NB4 (cell line): ENCODE data around the gene TTC32.
"Not testable (repeated sequence)": the region's sequence is repeated elsewhere in the genome, so short reads cannot be mapped to it uniquely, and the experiment has no call there.

Experiments used
- DNase-seq: peaks from one replicate; pipeline ENCODE4 v3.0.0; 2010; ENCODE audit warnings: low read depth
- H3K4me3 ChIP-seq: one replicate; pipeline ENCODE4 v1.5.1; 2011; ENCODE audit warnings: mild to moderate bottlenecking, low read depth, low read length, moderate library complexity
- CTCF ChIP-seq: IDR thresholded peaks from one replicate; pipeline ENCODE4 v1.5.1; 2012; ENCODE audit warnings: low read depth, low read length
- MAX ChIP-seq: IDR thresholded peaks from 2 replicates; pipeline ENCODE4 v1.6.1; 2011; ENCODE audit warnings: low read depth, low read length
- MYC ChIP-seq: IDR thresholded peaks from 2 replicates; pipeline ENCODE4 v1.6.1; 2011; ENCODE audit warnings: low read depth, low read length
- POLR2A ChIP-seq: IDR thresholded peaks from 2 replicates; pipeline ENCODE4 v1.6.1; 2011; ENCODE audit warnings: mild to moderate bottlenecking; ENCODE audit not compliant: insufficient read length; ENCODE audit errors: extremely low read depth

The TTC32 gene

GRCh38 chr2:19942199-19942598, 40.4 kb upstream of the TTC32 start:
- H3K4me3 ChIP-seq = no peak overlapping the region
- no peak for DNase-seq
- TF ChIP-seq POLR2A (no peak), CTCF (no peak), MAX (no peak), MYC (no peak)

- TF ChIP-seq CTCF (no peak), MYC (no peak), POLR2A (no peak), MAX (no peak)
- H3K4me3 ChIP-seq = no peak overlapping the region
- no peak for DNase-seq
Observed at GRCh38 chr2:19937004-19937403, 35.2 kb upstream of the TTC32 start.

- no peak for DNase-seq
- no peak overlapping the region for H3K4me3 ChIP-seq
- TF ChIP-seq CTCF = no peak
- TF ChIP-seq POLR2A = no peak
- no peak for TF ChIP-seq MAX
- no peak for TF ChIP-seq MYC
Observed at GRCh38 chr2:19936203-19936602, 34.4 kb upstream of the TTC32 start.

GRCh38 chr2:19933351-19933981, 31.7 kb upstream of the TTC32 start:
- H3K4me3 ChIP-seq = no peak overlapping the region
- no peak for TF ChIP-seq CTCF
- no peak for TF ChIP-seq MAX
- TF ChIP-seq POLR2A = no peak
- no peak for TF ChIP-seq MYC
- DNase-seq = no peak

GRCh38 chr2:19932928-19933327, 31.1 kb upstream of the TTC32 start:
- no peak for TF ChIP-seq MYC
- no peak for TF ChIP-seq CTCF
- TF ChIP-seq MAX = no peak
- no peak for TF ChIP-seq POLR2A
- H3K4me3 ChIP-seq = no peak overlapping the region
- DNase-seq = no peak

GRCh38 chr2:19929226-19929625, 27.4 kb upstream of the TTC32 start:
- no peak for TF ChIP-seq CTCF
- no peak for TF ChIP-seq MAX
- TF ChIP-seq MYC = no peak
- no peak for TF ChIP-seq POLR2A
- no peak for DNase-seq
- no peak overlapping the region for H3K4me3 ChIP-seq

GRCh38 chr2:19927816-19928215, 26.0 kb upstream of the TTC32 start:
- not testable (repeated sequence) for DNase-seq, H3K4me3 ChIP-seq

- not testable (repeated sequence) for DNase-seq
Observed at GRCh38 chr2:19924526-19924925, 22.7 kb upstream of the TTC32 start.

GRCh38 chr2:19922188-19922587, 20.4 kb upstream of the TTC32 start:
- not testable (repeated sequence) for H3K4me3 ChIP-seq, DNase-seq

More at GRCh38 chr2:19924526-19924925, 22.7 kb upstream of the TTC32 start:
- not testable (repeated sequence) for H3K4me3 ChIP-seq
